CD4-positive, alpha-beta T cell treated with Interleukin-4 for 1 hour (primary cell): ENCODE results near the gene AGBL4.
A peak's percentile ranks its signal among the peaks of the same experiment; 100 is the strongest.

ENCODE experiments used
- DNase-seq, 2 donors: peaks; one replicate each; pipeline ENCODE4 v3.0.0-alpha.2; 2020 to 2022

The AGBL4 gene

DNA sequence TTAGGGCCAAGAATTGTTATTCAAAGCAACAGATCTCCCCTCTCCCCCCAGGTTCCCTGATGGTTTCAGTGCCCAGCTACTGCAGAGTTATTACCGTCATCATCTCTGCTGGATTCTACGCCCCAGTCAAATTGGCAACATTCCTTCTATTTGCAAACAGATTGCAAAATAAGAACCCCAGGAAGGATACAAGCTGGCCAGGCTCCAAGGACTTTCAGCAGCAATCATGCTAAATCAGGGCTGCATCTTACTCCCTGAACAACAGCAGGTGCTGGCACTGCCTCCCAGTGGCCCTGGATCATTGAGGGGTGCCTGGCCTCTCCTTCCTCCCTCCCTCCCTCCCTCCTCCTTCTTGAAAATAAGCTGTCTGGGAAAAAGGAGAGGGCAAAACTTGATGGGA is 725.5 kb downstream of the AGBL4 start:
- DNase-seq = no peak

DNA sequence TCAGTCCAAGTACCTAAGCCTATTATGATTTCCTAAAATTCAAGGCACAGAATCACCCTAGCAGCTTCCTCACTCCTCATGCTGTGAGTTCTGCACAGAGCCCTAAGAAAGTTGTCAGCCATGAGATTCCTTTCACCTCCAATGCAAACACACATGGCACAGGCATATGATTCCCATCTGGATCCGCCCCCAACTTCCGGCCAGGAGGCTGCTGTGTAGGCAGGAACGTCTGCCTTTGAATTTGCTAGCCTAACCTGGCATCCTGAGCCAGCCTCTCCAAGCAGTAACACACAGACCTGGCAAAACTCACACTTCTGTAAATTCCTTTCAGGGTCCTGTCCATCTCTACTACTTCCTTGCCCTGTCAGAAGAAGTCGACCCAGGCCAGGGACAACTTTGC is 726.0 kb downstream of the AGBL4 start:
- no peak for DNase-seq

DNA sequence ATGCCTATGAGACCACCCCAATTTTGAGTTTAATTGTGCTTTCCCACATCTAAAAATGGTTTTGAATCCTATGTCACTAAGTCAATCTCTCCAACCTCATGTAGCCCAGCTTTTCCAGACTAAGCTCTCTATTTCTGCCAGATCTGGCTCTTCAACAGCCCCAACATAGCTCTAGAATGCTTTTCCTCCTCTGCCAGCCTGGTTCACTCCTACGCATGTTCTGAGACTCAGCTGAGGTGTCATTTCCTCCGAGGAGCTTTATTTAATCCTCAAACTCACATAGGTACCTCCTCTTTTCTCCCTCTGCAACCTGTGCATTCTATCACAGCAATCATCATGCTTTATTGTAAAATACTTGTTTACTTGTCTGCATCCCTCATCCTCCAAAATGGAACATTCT is 729.2 kb downstream of the AGBL4 start:
- DNase-seq = no peak

DNA sequence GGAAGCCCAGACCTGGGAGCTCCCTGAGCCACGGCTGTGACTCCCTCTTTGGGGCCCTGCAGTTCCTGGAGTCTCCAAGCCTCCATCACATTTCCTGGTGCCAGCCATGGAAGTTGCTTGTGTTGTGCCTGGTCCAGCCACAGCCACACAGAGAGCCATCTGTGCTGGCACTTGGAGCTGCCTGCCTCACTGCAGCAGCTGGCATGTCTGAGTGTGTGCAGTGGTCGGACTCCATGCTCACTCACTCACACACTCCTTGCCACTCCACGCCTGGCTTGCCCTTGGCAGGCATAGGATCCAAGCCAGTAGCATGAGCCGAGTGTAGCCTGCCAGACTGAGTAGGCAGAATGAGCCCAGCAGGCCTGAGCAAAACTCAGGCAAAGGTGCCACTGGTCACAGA is 730.7 kb downstream of the AGBL4 start:
- DNase-seq = no peak

DNA sequence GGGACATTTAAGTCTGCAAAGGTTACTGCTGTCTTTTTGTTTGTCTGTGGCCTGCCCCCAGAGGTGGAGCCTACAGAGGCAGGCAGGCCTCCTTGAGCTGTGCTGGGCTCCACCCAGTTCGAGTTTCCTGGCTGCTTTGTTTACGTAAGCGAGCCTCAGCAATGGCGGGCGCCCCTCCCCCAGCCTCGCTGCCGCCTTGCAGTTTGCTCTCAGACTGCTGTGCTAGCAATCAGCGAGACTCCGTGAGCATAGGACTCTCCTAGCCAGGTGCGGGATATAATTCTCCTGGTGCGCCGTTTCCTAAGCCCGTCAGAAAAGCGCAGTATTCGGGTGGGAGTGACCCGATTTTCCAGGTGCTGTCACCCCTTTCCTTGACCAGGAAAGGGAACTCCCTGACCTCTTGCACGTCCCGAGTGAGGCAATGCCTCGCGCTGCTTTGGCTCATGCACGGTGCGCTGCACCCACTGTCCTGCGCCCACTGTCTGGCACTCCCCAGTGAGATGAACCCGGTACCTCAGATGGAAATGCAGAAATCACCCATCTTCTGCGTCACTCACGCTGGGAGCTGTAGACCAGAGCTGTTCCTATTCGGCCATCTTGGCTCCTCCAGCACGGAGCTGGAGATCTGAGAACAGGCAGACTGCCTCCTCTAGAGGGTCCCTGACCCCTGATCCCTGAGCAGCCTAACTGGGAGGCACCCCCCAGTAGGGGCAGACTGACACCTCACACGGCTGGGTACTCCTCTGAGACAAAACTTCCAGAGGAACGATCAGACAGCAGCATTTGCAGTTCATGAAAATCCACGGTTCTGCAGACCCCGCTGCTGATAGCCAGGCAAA is 766.3 kb downstream of the AGBL4 start:
- peak in 1 of 2 donors; percentile 2 for DNase-seq

DNA sequence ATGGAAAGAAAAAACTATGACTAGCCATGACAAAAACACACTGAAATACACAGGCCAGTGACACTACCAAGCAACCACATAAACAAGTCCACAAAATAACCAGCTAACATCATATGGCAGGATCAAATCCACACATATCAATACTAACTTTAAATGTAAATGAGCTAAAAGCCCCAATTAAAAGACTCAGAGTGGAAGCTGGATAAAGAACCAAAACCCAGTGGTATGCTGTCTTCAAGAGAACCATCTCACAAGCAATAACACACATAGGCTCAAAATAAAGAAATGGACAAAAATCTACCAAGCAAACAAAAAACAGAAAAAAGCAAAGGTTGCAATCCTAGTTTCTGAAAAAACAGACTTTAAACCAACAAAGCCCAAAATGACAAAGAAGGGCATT is 770.8 kb downstream of the AGBL4 start:
- no peak for DNase-seq

DNA sequence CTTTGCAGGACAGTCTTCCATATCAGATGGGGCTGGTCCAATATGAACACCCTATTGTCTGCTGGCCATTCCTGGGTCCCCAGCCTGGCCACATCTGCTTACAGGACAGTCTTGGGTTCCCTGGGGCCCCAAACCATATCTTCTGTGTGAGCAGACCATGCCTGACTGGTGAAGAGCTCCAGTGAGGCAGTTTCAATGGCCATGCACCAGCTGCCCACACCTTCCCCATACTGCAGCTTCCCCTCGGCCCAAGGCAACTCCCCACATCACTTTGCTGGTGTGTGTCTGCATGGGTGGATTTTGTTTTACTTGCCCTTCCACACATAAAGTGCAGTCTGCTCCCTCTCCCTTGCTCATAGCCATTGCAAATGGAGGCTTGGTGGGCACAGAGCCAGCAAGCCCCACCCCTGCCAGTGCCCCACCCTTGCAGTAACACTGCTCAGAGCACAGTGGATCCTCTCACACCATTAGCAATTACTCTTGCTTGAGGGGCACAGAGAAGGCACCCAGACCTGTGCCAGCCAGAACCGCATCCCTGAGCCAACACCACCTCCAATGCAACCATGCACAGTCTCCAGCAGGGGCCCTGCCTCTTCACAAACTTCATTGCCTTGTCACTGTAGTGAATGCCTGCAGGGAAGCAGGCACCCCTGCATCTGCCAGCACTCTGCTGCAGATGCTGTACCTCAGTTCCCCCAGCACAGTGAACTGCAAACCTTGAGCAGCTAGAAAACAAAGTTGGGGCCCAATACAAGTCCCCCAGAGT is 772.6 kb downstream of the AGBL4 start:
- DNase-seq = no peak

DNA sequence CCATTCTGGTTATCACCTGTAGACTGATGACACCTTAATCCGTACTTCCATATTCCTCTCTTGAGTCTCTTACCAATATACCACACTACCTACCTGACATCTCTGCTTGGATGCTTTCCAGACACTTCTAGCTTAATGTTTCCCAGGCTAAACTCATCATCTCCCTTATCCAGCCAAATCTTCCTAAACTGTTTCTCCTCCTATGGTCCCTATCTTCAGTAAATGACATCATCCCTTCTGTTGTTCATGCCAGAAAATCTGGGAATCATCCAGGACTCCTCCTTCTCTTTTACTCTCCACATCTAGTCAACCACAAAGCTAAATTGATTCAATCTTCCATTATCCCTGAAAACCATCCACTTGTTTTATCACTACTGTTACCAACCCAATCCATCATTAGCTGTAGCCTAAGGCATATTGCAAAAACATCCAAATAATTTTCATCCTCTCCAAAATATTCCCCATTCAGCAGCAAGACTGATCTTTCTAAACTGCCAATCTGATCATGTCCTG is 783.0 kb downstream of the AGBL4 start:
- no peak for DNase-seq

DNA sequence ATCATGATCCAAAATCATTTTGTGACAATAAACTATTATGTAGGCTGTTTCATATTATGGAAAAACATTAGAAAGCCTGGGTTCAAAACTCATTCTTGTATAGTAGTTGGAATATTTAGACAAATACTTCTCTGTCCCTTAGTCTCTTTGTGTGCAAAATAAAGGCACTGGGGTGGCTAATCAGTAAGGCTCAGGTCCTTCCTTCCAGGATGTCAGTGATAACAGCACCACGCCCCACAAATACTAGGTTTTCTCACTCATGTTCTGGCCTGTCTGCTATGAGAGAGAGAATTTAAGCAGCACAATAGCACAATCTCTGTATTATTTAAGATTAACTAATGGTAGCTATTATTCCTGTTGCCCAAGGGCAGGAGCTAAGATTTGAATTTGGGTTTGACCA is 788.8 kb downstream of the AGBL4 start:
- DNase-seq = no peak

DNA sequence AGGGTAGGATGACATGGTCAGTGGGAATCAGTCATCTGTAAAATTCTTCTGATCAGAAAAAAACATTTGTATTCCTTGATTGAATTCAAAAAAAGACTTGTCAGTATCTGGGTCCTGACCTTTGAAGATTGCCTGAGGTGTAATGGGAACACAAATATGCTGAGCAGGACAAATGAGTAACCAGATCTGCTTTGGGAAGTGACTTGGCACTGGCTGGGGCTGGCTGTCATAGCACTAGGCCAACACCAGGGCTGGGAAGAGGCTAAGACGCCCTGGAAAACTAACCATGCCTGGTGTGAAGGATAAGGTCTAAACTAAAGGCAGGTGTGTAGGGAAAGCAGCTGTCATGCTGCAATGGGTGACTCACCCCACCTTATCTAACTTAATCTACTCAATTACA is 794.2 kb downstream of the AGBL4 start:
- DNase-seq = no peak

DNA sequence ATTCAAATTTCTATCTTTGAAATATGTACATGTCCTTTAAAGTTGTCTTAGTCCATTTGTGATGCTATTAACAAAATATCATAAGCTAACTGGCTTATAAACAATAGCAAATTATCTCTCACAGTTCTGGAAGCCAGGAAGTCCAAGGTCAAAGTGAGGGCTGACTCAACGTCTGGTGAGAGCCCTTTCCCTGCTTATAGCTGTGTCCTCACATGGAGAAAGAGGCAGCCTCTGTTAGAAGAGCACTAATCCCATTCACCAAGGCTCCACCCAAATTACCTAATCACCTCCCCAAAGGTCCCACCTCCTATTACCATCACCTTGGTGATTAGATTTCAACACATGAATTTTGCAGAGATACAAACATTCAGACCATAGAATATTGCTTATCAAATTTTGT is 797.0 kb downstream of the AGBL4 start:
- no peak for DNase-seq

DNA sequence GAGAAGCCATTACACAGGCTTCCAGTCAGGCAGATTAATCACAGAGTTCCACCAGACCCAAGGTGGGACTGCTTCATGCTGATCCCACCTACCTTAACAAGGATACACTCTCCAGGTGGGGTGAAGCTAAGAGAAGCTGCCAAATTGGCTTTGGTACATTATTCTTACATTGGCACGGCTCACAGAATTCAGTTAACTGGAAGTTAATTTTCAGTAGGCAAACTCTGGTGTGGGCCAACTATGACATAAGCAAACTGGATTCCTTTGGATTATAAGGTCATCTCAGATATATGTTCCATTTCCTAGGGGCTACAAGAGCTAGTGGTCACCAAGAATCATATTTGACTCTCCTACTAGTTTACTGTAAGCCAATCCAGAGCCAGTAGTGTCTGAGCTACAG is 798.3 kb downstream of the AGBL4 start:
- DNase-seq = no peak

DNA sequence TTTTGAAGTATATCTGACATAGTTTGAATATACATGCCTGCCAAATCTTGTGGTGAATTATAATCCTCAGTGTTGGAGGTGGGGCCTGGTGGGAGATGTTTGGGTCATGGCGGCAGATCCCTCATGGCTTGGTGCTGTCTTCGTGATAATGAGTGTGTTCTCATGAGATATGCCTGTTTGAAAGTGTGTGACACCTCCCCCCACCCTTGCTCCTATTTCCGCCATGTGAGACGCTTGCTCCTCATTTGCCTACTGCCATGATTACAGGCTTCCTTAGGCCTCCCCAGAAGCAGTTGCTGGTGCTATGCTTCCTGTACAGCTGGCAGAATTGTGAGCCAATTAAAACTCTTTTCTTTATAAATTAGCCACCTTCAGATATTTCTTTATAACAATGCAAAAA is 810.5 kb downstream of the AGBL4 start:
- DNase-seq = no peak

DNA sequence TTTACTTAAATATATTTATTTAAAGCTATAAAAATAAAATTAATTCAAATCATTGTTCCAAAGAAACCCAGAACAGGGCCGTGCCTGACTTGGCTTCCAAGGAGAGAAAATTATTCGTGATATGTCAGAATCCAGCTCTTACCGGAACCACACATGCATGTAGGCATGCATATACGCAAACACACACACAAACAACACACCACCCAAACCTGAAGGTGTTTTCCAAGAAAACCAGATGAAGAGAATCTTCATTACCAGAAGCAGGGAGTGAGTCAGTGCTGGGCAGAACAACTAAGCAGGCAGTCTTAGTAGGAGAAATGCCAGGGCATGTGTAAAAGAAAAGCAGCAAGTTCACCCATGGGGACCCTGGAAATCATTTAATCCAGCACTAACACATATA is 815.0 kb downstream of the AGBL4 start:
- DNase-seq = no peak

DNA sequence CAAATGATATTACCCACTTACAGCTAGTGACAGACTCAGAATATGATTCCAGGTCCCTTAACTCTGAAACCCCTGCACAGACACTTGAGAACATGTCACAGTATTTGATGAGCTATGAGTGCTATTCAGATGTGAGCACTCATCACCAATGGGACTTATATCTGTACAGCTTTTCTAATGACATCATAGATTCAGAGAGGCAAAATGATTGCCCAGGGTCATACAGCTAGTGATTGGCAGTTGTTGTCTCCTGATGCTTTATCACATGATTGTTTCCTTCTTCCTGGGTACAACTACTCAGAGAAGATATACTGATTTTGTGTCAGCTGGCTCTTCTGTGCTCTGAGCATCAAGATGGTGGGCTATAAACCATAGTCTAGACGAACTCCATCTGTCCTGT is 819.0 kb downstream of the AGBL4 start:
- DNase-seq = no peak

DNA sequence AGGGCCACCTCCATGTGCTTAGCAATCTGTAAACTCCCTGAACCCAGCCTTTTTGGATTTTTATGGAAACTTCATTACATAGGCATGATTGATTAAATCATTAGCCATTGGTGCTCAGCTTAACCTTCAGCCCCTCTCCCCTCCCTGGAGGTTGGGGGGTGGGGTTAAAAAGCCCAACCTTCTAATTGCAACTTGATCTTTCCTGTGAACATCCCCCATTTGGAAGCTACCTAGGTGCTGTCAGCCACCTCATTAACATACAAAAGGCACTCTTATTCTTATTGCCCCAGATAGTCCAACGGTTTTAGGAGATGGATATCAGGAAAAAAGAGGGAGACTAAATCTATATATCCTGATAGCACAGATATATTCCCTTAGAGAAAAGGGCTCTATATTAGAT is 823.0 kb downstream of the AGBL4 start:
- DNase-seq = no peak

DNA sequence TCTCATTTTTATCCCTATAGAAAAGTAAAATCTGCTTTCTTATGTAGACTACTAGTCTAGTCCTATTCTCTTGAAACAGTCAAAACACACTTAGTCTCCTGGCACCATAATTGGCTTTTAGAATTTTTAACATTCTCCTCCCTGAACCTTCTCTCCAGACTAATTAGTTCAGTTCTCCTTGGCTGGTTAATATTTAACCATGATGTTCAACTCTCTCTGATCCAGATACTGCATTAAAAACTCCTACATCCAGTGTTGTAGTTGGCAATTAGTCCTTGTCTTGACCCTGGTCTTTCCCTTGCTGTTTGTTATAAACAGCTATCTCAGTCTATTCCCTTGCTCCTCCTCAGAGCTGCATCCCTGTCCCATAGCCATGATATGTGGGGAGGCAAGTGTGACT is 824.2 kb downstream of the AGBL4 start:
- no peak for DNase-seq

DNA sequence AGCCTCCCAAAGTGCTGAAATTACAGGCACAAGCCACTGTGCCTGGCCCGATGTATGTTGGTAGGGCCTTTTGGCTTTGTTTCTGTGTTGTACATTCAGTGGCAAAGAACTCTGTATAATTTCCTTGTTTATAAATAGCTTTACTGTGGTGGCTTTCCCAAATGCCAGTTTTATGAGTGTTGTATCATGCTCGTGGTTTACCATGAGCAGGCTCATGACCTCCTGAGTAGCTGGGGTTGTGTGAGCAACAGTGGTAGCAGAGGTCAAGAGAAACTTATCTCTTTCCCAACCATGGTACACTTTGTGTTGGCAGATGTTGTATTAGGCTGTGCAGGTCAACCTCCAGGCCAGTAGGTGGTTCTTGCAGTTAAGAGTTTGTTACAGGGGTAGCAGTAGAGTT is 826.7 kb downstream of the AGBL4 start:
- DNase-seq = no peak

DNA sequence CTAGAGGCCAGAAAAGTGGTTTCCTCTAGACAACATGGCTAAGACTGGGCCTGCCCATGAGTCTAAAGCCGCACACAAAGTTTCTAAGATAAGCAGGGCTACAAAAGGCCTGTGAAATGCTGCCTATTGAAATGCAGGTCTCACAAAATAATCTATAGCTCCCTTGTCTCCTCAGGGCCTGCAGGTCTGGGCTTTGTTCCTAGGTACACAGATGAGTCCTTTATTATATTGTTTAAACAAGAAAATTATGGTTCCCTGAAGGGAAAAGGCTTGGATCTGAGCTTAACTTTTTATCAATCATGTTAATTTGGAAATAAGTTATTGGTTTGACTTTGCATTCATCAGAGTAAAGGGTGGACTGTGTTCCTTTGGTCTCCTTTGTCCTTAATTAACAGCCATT is 833.6 kb downstream of the AGBL4 start:
- no peak for DNase-seq

DNA sequence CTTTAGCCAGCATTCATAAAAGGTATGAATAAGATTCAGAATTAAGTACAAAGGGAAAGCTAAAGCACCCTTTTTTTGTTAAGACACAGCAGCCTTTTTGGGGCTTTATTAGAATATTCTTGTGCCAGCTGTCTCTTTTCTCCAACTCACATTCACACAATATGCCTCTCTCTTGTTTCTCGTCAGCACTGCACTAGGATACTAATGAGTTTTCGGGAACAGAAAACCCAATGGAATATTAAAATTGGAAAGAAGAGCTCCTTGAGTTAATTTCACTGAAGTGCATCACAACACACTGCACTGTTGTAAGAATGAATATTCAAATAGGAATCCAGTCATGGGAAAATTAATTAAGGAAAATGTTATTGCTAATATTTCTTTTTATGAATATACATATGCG is 836.7 kb downstream of the AGBL4 start:
- DNase-seq = no peak

DNA sequence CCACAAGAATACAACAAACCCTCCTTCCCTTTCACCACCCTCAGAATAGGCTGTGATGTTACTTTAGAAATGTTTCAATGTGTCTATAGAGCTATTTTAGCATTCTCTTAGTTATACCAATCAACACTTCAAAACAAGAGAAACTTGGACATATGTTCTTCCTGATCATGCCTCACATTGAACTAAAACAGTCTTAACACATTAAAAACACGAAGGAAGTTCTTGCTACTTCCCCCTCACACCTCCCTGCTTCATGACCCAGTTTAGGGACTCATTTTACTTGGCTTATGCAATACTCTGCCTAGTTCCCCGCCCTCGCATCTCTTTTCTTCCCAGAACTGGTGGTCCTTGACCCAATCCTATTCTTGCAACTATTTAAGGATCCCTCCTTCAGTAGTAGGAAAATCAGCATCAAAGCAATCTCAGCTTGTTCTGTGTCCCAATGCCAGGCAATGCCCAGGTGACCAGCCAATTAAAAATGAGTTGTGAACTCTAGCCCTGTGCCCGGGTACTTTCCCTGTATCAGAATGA is 838.2 kb downstream of the AGBL4 start:
- DNase-seq = no peak

DNA sequence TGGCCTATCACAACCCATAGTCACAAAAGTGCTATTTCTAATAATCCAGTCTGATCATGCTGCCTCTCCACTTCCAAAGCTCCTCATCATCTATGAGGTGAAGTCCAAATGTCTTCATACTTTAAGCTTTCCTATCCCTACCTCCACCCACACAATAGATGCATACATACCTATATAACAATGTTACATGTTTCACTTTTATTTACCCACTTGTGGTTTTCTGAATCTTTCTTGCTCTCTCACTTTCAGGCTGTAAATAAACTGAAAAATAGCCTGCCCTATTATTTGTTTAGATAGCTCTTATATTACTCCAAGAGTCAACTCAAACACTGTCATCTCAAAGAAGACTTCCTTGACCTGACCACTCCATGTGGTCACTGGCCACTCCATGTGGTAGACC is 840.3 kb downstream of the AGBL4 start:
- DNase-seq = no peak

DNA sequence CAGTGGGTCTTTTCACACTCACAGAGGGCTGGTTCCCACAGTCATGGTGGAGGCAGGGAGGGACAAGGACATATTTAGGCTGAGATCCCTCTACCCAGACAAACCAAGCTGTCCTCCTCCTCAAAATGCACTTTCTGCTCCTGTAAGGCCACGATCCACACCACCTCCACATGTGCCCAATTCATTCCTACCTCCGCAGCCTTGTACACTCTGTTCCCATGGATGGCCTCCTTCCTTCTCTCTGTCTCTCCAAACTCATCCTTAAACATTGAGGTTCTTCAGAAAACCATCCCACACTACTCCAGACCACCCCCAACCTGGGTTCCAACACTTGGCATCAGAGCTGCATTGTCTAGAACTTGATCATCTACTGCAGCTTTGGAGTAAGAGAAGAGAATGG is 842.7 kb downstream of the AGBL4 start:
- no peak for DNase-seq

DNA sequence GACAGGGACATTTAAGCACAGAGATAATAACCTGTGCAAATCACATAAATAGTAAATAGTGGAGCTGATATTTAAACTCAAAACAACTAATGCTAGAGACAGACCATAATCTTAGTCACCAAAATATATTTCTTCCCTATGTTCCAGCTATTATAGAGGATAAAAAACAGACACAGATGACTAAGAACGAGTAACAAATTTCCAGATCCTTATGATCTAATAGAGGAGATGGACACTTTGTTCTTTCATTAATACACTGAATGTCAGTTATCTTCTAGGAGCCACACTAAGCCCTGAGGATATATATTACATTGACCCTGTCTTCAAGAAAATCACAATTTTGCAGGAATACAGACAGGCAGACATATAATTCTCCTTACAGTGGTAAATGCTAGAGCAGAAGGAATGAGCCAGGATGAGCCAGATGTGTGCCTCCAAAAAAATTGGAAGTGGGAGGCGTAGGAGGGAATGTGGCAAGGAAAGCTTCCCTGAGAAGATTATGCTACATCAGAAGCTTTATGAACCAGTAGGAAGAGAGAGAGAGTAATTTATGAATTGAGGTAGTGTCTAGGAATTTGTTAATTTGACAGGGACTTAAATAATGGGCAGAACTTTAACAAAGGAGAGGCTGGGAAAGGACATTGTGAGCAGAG is 851.7 kb downstream of the AGBL4 start:
- no peak for DNase-seq
